ENCODE measurements around the gene ERC2.

DNA sequence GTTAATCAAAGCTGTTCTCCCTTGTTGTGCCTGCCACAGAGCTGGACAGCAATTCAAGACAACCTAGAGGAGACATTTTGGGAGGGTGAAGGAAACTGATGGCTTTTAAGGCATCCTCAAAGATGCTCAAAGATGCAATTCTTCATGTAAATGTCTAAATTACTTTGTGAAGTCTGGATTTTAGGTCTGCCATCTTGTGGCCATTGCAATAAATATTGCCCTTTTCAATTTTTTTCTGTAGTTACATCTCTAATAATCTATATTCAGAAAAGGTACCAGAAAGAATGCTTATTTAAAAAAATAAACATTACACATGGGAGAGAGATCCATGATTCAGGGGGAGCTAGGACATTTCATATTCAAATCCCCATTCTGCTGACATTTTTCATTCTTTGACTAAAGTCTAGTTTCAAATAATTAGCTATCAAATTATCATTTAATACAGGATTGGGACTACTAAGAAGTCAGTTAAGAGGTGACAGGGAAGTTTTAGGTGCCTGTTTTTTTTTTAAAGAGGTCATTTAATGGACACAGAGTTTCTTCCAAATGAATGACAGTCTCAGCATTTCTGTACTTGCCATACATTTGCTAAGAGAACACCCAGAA lies 721.4 kb downstream of the ERC2 start:
- TF ChIP-seq GATA2 (IDR thresholded peaks at IDR 0.05; ENCODE audit: low read depth, low read length) (no peak), GATA3 (IDR thresholded peaks at IDR 0.05; ENCODE audit: low read depth, low read length) (no peak)

Measured in SH-SY5Y (cell line).